NCI-H2227 treated with DMSO at 0.1 percent for 48 hours (cell line): ENCODE results near the gene PHACTR4.
A peak's percentile ranks its signal among the peaks of the same experiment; 100 is the strongest.
"Not testable (repeated sequence)": the region's sequence is repeated elsewhere in the genome, so short reads cannot be mapped to it uniquely, and the experiment has no call there.

Experiments used
- DNase-seq: peaks from one replicate; lab custom pipeline; 2025; lab: John Stamatoyannopoulos, UW

Gene PHACTR4

DNA sequence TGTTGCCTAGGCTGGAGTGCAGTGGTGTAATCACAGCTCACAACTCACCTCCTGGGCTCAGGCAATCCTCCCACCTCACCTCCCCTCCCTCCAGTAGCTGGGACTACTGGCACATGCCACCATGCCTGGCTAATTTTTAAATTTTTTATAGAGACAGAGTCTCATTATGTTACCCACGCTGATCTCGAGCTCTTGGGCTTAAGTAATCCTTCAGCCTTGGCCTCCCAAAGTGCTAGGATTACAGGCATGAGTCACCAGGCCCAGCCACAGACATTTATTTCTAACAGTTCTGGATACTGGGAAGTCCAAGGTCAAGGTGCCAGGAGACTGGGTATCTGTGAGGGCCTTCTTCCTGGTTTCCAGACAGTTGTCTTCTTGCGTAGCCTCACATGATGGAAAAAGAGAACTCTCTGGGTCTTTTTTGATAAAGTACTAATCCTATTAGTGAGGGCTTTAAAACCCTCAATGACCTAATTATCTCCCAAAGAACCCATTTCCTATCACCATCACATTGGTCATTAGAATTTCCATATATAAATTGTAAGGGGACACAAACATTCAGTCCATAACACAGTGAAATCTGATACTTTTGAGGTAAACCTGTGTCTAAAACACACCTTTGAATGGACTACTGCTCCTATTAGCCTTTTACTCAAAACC is 67.9 kb downstream of the PHACTR4 start:
- DNase-seq: no peak

- DNase-seq: peak; percentile 62
Measured at GRCh38 chr1:28437924-28438699, 68.6 kb downstream of the PHACTR4 start.

- DNase-seq: no peak
Measured at GRCh38 chr1:28439320-28439719, 69.8 kb downstream of the PHACTR4 start.

- DNase-seq: no peak
Measured at GRCh38 chr1:28441674-28442073, 72.1 kb downstream of the PHACTR4 start.

DNA sequence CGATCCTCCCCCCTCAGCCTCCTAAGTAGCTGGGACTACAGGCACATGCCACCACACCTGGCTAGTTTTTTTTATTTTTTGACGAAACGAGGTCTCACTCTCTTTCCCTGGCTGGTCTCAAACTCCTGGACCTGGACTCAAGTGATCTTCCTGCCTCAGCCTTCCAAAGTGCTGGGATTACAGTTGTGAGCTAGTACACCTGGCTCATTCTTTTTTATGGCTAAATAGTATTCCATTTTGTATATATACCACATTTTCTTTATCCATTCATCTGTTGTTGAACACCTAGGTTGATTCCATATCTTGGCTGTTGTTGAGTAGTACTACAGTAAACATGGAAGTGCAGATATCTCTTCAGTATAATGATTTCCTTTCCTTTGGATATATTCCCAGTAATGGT is 74.0 kb downstream of the PHACTR4 start:
- no peak for DNase-seq

- DNase-seq: no peak
Measured at GRCh38 chr1:28447679-28448078, 78.1 kb downstream of the PHACTR4 start.

DNA sequence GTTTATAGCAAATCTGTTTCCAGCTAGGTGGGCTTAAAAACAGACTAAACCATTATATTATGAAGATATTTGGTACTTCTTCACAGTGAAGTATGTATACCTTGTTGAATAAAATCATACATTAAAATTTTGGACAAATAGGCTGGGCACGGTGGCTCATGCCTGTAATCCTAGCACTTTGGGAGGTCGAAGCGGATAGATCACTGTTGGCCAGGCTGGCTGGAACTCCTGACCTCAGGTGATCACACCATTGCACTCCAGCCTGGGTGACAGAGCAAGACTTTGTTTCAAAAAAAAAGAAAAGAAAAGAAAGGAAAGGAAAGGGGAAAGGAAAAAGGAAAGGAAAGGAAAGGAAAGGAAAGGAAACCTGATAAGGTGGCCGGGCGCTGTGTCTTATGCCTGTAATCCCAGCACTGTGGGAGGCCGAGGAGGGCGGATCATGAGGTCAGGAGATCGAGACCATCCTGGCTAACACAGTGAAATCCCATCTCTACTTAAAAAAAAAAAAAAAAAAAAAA is 78.6 kb downstream of the PHACTR4 start:
- DNase-seq: not testable (repeated sequence)

- no peak for DNase-seq
Measured at GRCh38 chr1:28449904-28450303, 80.4 kb downstream of the PHACTR4 start.

DNA sequence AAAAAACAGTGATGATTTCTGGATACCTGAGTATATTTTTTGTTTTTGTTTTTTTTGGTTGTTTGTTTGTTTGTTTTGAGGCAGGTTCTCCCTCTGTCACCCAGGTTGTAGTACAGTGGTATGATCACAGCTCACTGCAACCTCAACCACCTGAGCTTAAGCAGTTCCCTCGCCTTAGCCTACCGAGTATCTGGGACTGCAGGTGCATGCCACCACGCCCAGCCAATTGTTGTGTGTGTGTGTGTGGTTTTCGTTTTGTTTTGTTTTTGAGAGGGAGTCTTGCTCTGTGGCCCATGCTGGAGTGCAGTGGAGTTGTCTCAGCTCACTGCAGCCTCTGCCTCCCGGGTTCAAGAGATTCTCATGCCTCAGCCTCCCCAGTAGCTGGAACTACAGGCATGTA is 81.0 kb downstream of the PHACTR4 start:
- DNase-seq: no peak

- DNase-seq: no peak
Measured at GRCh38 chr1:28451011-28451410, 81.5 kb downstream of the PHACTR4 start.

- no peak for DNase-seq
Measured at GRCh38 chr1:28456078-28456477, 86.5 kb downstream of the PHACTR4 start.

- DNase-seq: no peak
Measured at GRCh38 chr1:28457678-28458077, 88.1 kb downstream of the PHACTR4 start.

DNA sequence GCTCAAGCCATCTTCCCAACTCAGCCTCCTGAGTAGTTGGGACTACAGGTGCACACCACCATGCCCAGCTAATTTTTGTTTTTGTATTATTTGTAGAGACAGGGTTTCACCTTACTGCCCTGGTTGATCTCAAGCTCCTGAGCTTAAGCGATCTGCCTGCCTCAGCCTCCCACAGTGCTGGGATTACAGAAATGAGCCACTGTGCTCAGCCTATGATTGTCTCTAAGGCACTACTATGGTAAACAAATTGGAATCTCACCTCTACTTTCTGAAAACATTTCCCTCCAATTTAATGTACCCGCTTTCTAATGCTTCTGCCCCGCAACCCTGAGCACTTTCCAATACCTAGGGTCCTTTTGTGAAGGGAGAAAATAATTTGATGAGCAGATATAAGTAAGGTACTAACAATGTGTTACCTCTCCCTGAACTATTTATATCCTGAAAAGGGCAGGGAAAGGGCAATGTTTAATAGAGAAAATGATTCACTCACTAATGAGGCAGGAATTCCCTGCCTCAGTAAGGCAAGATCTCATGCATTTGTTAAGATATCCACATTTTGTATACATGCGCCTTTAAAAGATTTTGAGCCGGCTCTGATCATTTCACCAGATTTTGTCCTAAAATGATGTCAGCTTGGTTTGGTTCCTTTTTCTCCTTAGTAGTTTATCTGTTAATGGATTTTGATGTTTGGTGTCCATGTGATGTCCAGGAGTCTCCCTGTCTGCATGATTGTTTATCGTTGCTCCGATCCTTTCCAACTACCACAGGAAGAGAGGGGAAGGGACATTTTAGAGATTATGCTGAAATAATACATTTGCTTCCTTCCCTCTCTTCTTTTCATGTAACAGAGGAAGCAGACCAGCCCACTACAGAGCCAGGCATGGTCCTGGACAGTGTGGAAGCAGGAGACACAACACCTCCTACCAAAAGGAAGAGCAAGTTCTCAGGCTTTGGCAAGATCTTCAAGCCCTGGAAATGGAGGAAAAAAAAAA is 89.0 kb downstream of the PHACTR4 start:
- no peak for DNase-seq

DNA sequence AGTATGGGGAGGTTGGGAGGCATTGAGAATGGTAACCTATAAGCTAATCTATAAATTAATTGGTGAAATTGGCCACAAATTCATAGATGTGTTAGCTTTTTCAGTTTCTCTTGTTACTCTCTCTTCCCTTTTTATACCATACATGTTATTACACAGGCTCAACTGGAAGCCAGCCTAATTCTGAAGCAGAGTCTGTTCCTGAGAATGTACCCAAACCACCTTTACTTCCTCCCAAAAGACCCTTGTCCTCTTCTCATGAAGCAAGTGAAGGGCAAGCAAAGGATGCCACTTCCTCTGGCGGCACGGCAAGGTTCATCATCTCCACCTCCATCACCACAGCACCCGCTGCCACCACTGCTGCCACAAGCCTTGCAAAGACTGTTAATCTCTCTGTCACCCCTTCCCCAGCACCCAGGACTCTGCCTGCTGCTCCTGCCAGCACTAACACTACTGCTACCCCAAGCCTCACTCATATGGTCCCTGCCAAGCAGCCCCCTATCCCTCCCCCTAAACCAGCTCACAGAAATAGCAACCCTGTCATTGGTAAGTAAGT is 96.8 kb downstream of the PHACTR4 start:
- no peak for DNase-seq

- DNase-seq: no peak
Measured at GRCh38 chr1:28470146-28470545, 100.6 kb downstream of the PHACTR4 start.

GRCh38 chr1:28479497-28479896 is 110.0 kb downstream of the PHACTR4 start:
- not testable (repeated sequence) for DNase-seq

- no peak for DNase-seq
Measured at GRCh38 chr1:28480308-28480707, 110.8 kb downstream of the PHACTR4 start.

DNA sequence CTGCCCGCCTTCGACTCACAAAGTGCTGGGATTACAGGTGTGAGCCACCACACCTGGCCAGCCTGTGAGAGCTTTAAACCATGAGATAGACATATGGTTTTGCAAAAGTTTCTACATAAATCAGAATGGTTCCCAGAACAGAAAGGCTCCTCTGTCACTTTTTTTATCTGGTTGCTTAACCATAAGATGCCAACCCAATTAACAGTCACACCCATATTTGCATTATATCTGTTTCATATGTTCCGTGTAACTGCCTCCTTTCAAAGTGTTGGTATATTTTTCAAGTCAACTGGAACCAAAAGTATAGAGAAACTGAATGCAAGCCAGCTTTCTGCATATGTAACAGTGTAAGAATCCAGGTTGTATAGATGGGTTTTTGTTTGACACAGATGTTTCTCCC is 112.6 kb downstream of the PHACTR4 start:
- no peak for DNase-seq

GRCh38 chr1:28482702-28483101 is 113.2 kb downstream of the PHACTR4 start:
- no peak for DNase-seq

- DNase-seq: no peak
Measured at GRCh38 chr1:28494737-28495136, 125.2 kb downstream of the PHACTR4 start.

DNA sequence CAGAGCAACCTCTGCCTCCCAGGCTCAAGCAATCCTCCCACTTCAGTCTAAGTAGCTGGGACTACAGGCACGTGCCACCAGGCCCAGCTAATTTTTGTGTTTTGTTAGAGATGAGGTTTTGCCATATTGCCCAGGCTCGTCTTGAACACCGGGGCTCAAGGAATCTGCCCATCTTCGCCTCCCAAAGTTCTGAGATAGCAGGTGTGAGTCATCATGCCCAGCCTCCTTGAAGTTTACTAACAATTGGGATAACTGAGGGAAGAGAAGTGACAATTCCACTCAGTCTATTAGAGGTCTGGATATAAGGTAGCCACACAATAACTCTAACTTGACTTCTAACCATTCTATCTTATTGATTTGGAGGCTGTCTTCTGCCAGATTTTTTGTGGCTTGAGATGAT is 130.0 kb downstream of the PHACTR4 start:
- DNase-seq: no peak

DNA sequence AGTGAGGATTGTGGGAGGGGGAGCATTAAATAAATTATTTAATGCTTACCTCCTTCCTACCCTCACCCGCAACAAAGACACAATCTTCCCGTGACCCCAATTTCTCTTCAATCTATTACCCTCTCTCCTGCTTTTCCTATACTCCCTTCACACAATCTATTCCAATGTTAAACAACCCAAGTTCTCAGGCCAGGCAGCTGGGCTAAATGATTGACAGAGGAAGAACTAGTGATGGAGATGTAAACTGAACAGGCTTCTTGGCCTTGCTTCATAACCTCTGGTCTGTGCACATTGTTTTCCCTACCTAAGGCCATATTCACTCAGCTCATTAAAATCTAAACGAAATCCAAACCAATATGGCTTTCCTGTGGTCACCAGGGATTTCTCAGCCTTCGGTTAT is 132.4 kb downstream of the PHACTR4 start:
- DNase-seq: no peak
